NT2/D1 (cell line): ENCODE results near the gene ACER3.
"Not testable (repeated sequence)": the region's sequence is repeated elsewhere in the genome, so short reads cannot be mapped to it uniquely, and the experiment has no call there.

Experiments used
- SUZ12 ChIP-seq: IDR thresholded peaks from 2 replicates; pipeline ENCODE4 v1.6.1; 2011; ENCODE audit not compliant: insufficient read length, insufficient read depth; ENCODE audit errors: extremely low read depth
- YY1 ChIP-seq: IDR thresholded peaks from 2 replicates; pipeline ENCODE4 v1.6.1; 2011; ENCODE audit not compliant: insufficient read length, insufficient read depth
- ZNF274 ChIP-seq: IDR thresholded peaks from 2 replicates; pipeline ENCODE4 v1.6.1; 2011; ENCODE audit warnings: mild to moderate bottlenecking, low read depth, low read length

DNA sequence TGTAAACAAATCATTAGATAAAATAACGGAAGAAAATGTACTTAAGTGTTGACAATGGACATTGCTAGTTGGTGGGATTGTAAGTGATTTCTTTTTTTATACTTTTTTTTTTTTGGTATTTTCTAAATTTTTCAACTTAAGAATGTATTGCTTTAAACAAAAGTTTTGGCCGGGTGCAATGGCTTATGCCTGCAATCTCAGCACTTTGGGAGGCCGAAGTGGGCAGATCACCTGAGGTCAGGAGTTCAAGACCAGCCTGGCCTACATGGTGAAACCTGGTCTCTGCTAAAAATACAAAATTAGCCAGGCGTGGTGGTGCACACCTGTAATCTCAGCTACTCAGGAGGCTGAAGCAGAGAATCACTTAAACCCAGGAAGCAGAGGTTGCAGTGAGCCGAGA is 5.0 kb upstream of the ACER3 start:
- not testable (repeated sequence) for TF ChIP-seq YY1, ZNF274, SUZ12
